GM12892 (cell line): ENCODE results near the gene OSBPL10.

Experiments
- POLR2A ChIP-seq: IDR thresholded peaks from 2 replicates; pipeline ENCODE4 v1.6.1; 2011; ENCODE audit warnings: low read depth, low read length, control low read depth
- POLR2AphosphoS5 ChIP-seq: IDR thresholded peaks from 2 replicates; pipeline ENCODE4 v1.6.1; 2011; ENCODE audit warnings: low read depth, low read length, control low read depth
- TAF1 ChIP-seq: IDR thresholded peaks from 2 replicates; pipeline ENCODE4 v1.6.1; 2011; ENCODE audit warnings: low read depth, mild to moderate bottlenecking, control low read depth, low read length, borderline replicate concordance

- TF ChIP-seq POLR2A (no peak), TAF1 (no peak), POLR2AphosphoS5 (no peak)
Measured at GRCh38 chr3:31917303-31918005, 63.6 kb downstream of the OSBPL10 start.
